GM12878 (cell line): Measurements from ENCODE around the gene SLC12A9. TPM values are rescaled to one million over a fixed set of nuclear protein-coding genes. Genes with fewer than 3 reads are reported as not detected.
A peak's percentile ranks its signal among the peaks of the same experiment; 100 is the strongest.

Experiments
- BACH1 ChIP-seq: fragments of 450-650 bp; IDR thresholded peaks from 2 replicates; pipeline ENCODE4 v1.6.1; 2017; ENCODE audit warnings: mild to moderate bottlenecking, borderline replicate concordance
- BHLHE40 ChIP-seq, 2 experiments: fragments of 450-650 bp in 1 of 2; IDR thresholded peaks; 2 replicates each; pipeline ENCODE4 v1.6.1; 2011 to 2017; ENCODE audit warnings: low read depth in 2 of 2, borderline replicate concordance in 1 of 2, improper control_type of control experiment in 1 of 2, low read length in 1 of 2, mild to moderate bottlenecking in 1 of 2
- CEBPB ChIP-seq, 2 experiments: fragments of 150-350 bp in 1 of 2; IDR thresholded peaks; 2 replicates each; pipeline ENCODE4 v1.6.1; 2012 to 2014; ENCODE audit warnings: low read depth in 2 of 2, low read length in 2 of 2, borderline replicate concordance in 1 of 2, inconsistent platforms in 1 of 2
- CREB1 ChIP-seq: IDR thresholded peaks from 2 replicates; pipeline ENCODE4 v1.6.1; 2012; ENCODE audit warnings: low read depth, mild to moderate bottlenecking, inconsistent platforms
- EGR1 ChIP-seq, 2 experiments: IDR thresholded peaks; 1 replicate in 1 of 2; 2 replicates in 1 of 2; pipeline ENCODE4 v1.6.1; 2011 to 2012; ENCODE audit warnings: low read depth in 2 of 2, low read length in 2 of 2, borderline replicate concordance in 1 of 2, mild to moderate bottlenecking in 1 of 2, moderate library complexity in 1 of 2
- IKZF2 ChIP-seq, 2 experiments: fragments of 450-650 bp; IDR thresholded peaks; 2 replicates each; pipeline ENCODE4 v1.6.1; 2017; ENCODE audit warnings: mild to moderate bottlenecking in 2 of 2, moderate library complexity in 2 of 2
- JUNB ChIP-seq: IDR thresholded peaks from 2 replicates; pipeline ENCODE4 v1.6.1; 2016; ENCODE audit warnings: antibody characterized with exemption, mild to moderate bottlenecking
- MXI1 ChIP-seq: fragments of 150-350 bp; IDR thresholded peaks from 2 replicates; pipeline ENCODE4 v1.6.1; 2011; ENCODE audit warnings: low read depth, mild to moderate bottlenecking, inconsistent platforms, low read length, improper control_type of control experiment
- MYC ChIP-seq: IDR thresholded peaks from 2 replicates; pipeline ENCODE4 v1.6.1; 2011; ENCODE audit warnings: mild to moderate bottlenecking, low read length, moderate library complexity, inconsistent platforms; ENCODE audit not compliant: insufficient read depth, insufficient replicate concordance, insufficient read length, severe bottlenecking
- NBN ChIP-seq: fragments of 450-650 bp; IDR thresholded peaks from 2 replicates; pipeline ENCODE4 v1.6.1; 2016
- PML ChIP-seq: IDR thresholded peaks from 2 replicates; pipeline ENCODE4 v1.6.1; 2012; ENCODE audit warnings: low read length, inconsistent platforms
- RCOR1 ChIP-seq: conservative IDR thresholded peaks from 2 replicates; pipeline ENCODE4 v1.6.1; 2012; ENCODE audit warnings: low read depth, low read length, improper control_type of control experiment
- SMAD1 ChIP-seq: fragments of 450-650 bp; IDR thresholded peaks from 2 replicates; pipeline ENCODE4 v1.6.1; 2018; ENCODE audit warnings: mild to moderate bottlenecking, low read depth; ENCODE audit not compliant: partially characterized antibody
- SMARCA5 ChIP-seq: fragments of 450-650 bp; IDR thresholded peaks from 2 replicates; pipeline ENCODE4 v1.6.1; 2017; ENCODE audit warnings: mild to moderate bottlenecking
- polyA plus RNA-seq, 11 experiments: library from polyadenylated mRNA; depleted of rRNA in 4 of 11; unstranded in 6 of 11; stranded (reverse) in 5 of 11; fragments of >200 nt; fragmentation: Nextera tagmentation in 4 of 11; fragmentation: Illumina TruSeq in 1 of 11; extraction: Ambion mirVana in 4 of 11; extraction: Trizol in 1 of 11; gene quantifications; 1 replicate in 1 of 11; 2 replicates in 10 of 11; pipeline versions ENCODE4 v1.2.1 to v1.2.3, GENCODE V29; 2011 to 2016; ENCODE audit warnings: inconsistent platforms in 2 of 11, missing spikeins in 2 of 11, low read depth in 1 of 11
- total RNA-seq, 4 experiments: library from RNA; depleted of rRNA in 3 of 4; stranded (reverse); fragments of >200 nt in 3 of 4; fragmentation: Illumina TruSeq in 1 of 4; extraction: Trizol in 1 of 4; gene quantifications; 2 replicates each; pipeline versions ENCODE4 v1.2.1 to v1.2.3, GENCODE V29; 2013 to 2021
- TF ChIP-seq, protein P1 (sequence below): IDR thresholded peaks from 2 replicates; pipeline ENCODE4 v1.6.1; 2012; ENCODE audit warnings: low read length, inconsistent platforms
- TF ChIP-seq, protein P2 (sequence below): fragments of 450-650 bp; IDR thresholded peaks from 2 replicates; pipeline ENCODE4 v1.6.1; 2017; ENCODE audit warnings: mild to moderate bottlenecking, moderate library complexity

SLC12A9 gene
- total and polyA plus RNA-seq, 10 of the 15 experiments (the other 5 are each of a cell fraction or from before 2014, with no cell fraction given), result 0.24 to 18.5 (median 9.4) TPM

DNA sequence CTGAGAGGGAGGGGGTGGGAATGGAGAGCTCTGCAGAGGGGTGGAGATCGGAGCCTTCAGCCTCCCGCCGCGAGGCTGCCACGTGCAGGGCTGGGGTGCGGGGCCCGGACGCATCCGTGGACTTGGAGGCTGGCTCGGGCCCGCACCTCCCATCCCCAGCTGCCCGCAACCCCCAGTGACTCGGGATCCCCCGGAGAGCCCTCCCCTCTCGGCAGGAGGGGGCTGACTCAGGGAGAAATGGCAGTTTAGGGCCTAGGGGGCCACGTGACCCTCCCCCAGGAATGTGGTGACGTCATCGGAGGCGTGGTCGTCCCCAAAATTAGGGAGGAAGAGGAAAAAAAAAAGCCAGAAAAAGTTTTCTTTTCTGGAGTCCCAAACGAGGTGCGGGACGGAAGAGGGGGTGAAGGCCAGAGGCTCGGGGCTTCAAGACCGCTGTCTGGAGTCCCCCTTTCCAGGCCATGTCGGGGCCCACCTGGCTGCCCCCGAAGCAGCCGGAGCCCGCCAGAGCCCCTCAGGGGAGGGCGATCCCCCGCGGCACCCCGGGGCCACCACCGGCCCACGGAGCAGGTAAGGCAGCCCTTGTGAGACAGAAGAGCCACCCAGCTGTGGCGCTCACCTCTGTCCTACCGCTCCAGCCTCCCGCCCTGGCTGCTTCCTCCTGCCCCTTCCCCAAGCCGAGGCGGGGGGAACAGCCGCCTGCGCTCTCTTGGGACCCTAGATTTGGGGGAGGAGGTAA, 14.7 kb downstream of the SLC12A9 start, which contains the start of gene TRIP6 (continued):
- peak; percentile 60; the same call in 1 of the 2 replicates for TF ChIP-seq MXI1
- TF ChIP-seq SMAD1, result peak; percentile 21
- peak; percentile 77 to 93 for TF ChIP-seq BHLHE40 (IDR thresholded peaks at IDR 0.05; ENCODE audit: borderline replicate concordance in 1 of 2, low read depth in 2 of 2, low read length in 1 of 2)
- TF ChIP-seq, protein P1, sequence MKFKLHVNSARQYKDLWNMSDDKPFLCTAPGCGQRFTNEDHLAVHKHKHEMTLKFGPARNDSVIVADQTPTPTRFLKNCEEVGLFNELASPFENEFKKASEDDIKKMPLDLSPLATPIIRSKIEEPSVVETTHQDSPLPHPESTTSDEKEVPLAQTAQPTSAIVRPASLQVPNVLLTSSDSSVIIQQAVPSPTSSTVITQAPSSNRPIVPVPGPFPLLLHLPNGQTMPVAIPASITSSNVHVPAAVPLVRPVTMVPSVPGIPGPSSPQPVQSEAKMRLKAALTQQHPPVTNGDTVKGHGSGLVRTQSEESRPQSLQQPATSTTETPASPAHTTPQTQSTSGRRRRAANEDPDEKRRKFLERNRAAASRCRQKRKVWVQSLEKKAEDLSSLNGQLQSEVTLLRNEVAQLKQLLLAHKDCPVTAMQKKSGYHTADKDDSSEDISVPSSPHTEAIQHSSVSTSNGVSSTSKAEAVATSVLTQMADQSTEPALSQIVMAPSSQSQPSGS, result peak; percentile 90
- TF ChIP-seq EGR1 (IDR thresholded peaks at IDR 0.05; ENCODE audit: borderline replicate concordance in 1 of 2, low read depth in 2 of 2, low read length in 2 of 2), result 0 out of 3 replicates have a peak, but pooled peaks of 1 of the 2 experiments have one; percentile 43
- TF ChIP-seq SMARCA5, result no peak
- no peak for TF ChIP-seq RCOR1
- peak; percentile 99 for TF ChIP-seq NBN
- TF ChIP-seq MYC, result peak; percentile 59
- 0 out of 2 replicates have a peak, but pooled peaks have one; percentile 17 for TF ChIP-seq BACH1
- TF ChIP-seq CEBPB (IDR thresholded peaks at IDR 0.05; ENCODE audit: borderline replicate concordance in 1 of 2, low read depth in 2 of 2, low read length in 2 of 2), result no peak
- peak; percentile 80 for TF ChIP-seq CREB1
- peak; percentile 54 to 66 for TF ChIP-seq IKZF2 (IDR thresholded peaks at IDR 0.05)
- peak; percentile 37; the same call in 1 of the 2 replicates for TF ChIP-seq PML
- TF ChIP-seq JUNB, result peak; percentile 29; the same call in 1 of the 2 replicates
- TF ChIP-seq, protein P2, sequence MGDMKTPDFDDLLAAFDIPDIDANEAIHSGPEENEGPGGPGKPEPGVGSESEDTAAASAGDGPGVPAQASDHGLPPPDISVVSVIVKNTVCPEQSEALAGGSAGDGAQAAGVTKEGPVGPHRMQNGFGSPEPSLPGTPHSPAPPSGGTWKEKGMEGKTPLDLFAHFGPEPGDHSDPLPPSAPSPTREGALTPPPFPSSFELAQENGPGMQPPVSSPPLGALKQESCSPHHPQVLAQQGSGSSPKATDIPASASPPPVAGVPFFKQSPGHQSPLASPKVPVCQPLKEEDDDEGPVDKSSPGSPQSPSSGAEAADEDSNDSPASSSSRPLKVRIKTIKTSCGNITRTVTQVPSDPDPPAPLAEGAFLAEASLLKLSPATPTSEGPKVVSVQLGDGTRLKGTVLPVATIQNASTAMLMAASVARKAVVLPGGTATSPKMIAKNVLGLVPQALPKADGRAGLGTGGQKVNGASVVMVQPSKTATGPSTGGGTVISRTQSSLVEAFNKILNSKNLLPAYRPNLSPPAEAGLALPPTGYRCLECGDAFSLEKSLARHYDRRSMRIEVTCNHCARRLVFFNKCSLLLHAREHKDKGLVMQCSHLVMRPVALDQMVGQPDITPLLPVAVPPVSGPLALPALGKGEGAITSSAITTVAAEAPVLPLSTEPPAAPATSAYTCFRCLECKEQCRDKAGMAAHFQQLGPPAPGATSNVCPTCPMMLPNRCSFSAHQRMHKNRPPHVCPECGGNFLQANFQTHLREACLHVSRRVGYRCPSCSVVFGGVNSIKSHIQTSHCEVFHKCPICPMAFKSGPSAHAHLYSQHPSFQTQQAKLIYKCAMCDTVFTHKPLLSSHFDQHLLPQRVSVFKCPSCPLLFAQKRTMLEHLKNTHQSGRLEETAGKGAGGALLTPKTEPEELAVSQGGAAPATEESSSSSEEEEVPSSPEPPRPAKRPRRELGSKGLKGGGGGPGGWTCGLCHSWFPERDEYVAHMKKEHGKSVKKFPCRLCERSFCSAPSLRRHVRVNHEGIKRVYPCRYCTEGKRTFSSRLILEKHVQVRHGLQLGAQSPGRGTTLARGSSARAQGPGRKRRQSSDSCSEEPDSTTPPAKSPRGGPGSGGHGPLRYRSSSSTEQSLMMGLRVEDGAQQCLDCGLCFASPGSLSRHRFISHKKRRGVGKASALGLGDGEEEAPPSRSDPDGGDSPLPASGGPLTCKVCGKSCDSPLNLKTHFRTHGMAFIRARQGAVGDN, result peak; percentile 72; the same call in 1 of the 2 replicates
